Gastroesophageal sphincter (tissue), 3 donors: ENCODE data around the gene RTN4RL1.

ENCODE experiments used
- EP300 ChIP-seq: sonication (generic); formaldehyde crosslinking; IDR thresholded peaks from one replicate; pipeline ENCODE4 v1.6.1; 2017; ENCODE audit warnings: antibody characterized with exemption, mild to moderate bottlenecking
- POLR2A ChIP-seq, 2 donors: fragments of 450-650 bp; IDR thresholded peaks; one replicate each; pipeline ENCODE4 v1.6.1; 2017; ENCODE audit warnings: antibody characterized with exemption in 2 of 2, mild to moderate bottlenecking in 2 of 2, moderate library complexity in 1 of 2
- POLR2AphosphoS5 ChIP-seq: sonication (generic); formaldehyde crosslinking; IDR thresholded peaks from one replicate; pipeline ENCODE4 v1.6.1; 2017; ENCODE audit warnings: antibody characterized with exemption
- TF ChIP-seq, protein P1 (sequence below), 4 experiments: fragments of 200-600 bp in 2 of 4; fragments of 450-650 bp in 2 of 4; sonication (generic) in 1 of 4; IDR thresholded peaks; one replicate each; pipeline ENCODE4 v1.5.1; 2017 to 2019; ENCODE audit warnings: antibody characterized with exemption in 4 of 4, mild to moderate bottlenecking in 2 of 4, moderate library complexity in 2 of 4

DNA sequence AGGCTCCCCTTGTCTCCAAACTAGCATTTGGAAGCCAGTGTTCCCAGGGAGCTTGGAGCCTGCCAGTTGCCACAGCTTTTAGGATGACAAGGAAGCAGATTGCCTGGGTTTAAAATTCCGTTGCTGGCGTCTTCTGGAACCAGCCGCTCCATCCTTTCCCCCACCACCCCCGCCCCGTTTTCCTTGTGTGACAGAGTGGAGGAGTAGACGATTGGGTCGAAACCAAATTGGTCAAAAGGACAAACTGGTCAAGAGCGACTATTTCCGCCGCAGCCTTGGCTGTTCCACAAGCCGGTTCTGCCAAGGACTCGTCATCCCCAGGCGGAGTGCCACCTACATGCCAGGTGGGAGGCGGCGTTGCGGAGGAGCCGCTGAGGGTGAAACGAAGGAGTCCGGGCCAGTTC lies 104.2 kb downstream of the RTN4RL1 start:
- TF ChIP-seq, protein P1, sequence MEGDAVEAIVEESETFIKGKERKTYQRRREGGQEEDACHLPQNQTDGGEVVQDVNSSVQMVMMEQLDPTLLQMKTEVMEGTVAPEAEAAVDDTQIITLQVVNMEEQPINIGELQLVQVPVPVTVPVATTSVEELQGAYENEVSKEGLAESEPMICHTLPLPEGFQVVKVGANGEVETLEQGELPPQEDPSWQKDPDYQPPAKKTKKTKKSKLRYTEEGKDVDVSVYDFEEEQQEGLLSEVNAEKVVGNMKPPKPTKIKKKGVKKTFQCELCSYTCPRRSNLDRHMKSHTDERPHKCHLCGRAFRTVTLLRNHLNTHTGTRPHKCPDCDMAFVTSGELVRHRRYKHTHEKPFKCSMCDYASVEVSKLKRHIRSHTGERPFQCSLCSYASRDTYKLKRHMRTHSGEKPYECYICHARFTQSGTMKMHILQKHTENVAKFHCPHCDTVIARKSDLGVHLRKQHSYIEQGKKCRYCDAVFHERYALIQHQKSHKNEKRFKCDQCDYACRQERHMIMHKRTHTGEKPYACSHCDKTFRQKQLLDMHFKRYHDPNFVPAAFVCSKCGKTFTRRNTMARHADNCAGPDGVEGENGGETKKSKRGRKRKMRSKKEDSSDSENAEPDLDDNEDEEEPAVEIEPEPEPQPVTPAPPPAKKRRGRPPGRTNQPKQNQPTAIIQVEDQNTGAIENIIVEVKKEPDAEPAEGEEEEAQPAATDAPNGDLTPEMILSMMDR (IDR thresholded peaks at IDR 0.05), result no peak
- TF ChIP-seq EP300, result no peak
- no peak for TF ChIP-seq POLR2A (IDR thresholded peaks at IDR 0.05)
- no peak for TF ChIP-seq POLR2AphosphoS5
